ENCODE data around the gene GRAMD4. TPM values are rescaled to one million over a fixed set of nuclear protein-coding genes. Genes with fewer than 3 reads are reported as not detected.

GRAMD4 gene
- total RNA-seq, 1 experiment from 2014 or later: 19.8 TPM

DNA sequence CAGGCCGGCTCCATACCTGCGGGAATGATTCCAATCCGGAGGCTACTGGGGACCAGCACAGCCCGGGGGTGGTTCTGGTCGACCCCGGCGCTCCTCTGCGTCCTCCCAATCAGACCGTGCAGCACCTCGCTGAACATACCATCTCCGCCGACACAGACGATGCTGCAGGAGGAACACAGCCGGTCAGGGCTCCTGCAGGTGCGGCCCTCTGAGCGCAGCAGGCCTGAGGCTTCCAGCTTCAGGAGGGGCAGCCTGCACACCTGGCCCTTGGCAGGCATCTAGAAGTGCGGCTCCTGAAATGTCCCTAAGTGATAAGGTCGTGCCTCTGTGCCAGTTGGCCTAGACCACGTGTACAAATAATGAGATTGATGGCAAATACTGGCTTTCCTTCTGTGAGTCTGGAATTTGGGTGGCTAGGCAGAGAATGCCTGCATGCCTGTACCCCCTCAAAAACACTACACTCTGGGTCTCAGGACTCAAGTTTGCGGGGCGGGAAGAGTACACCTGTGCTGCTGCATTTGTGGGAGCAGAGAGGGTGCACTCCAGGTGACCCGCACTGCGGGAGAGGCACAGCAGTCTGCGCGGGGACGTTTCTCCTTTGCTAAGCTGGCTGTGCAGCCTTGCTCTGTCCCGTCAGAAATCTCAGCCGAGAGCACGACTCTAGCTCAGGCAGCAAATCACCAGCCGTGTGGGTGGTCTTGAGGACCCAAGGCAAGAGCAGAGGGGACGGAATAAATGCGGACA, 87.8 kb downstream of the GRAMD4 start:
- H3K36me3 Mint-ChIP-seq (ENCODE audit: insufficient read depth in 1 of 3, low read depth in 3 of 3): peaks cover 19 to 81% (median 75%) of the 10 kb centered on the region in 3 experiments; a peak in 6 of 7 replicates

More for the DNA sequence above, 87.8 kb downstream of the GRAMD4 start:
- Histone ChIP-seq H3K4me1 (ENCODE audit: insufficient read depth, low read length) (no peaks in the 10 kb centered on the region), H3K27me3 (ENCODE audit: insufficient read depth, low read length) (no peaks in the 10 kb centered on the region), H4K8ac (replicated peaks; ENCODE audit: insufficient read length, low read depth, low read length) (no peak overlapping the region), H3K79me2 (ENCODE audit: insufficient read depth, low read length) (no peaks in the 10 kb centered on the region), H3K27ac (ENCODE audit: insufficient read length, low read depth, low read length) (no peak overlapping the region), H3T11ph (ENCODE audit: low read length) (no peak overlapping the region), H3K23me2 (ENCODE audit: insufficient read length, low read depth, low read length, poor library complexity, severe bottlenecking) (no peaks in the 10 kb centered on the region), H2BK20ac (ENCODE audit: low read depth, low read length, poor library complexity, severe bottlenecking) (no peak overlapping the region), H3K56ac (ENCODE audit: insufficient read length, low read depth, low read length) (no peak overlapping the region), H4K20me1 (ENCODE audit: control insufficient read depth, insufficient read depth, insufficient read length) (no peaks in the 10 kb centered on the region), H3K79me1 (ENCODE audit: insufficient read depth, low read depth, low read length, poor library complexity, severe bottlenecking) (no peaks in the 10 kb centered on the region), H4K91ac (ENCODE audit: insufficient read length, low read depth, low read length) (no peak overlapping the region), H4K5ac (ENCODE audit: insufficient read length, low read depth, low read length) (no peak overlapping the region), H3K14ac (ENCODE audit: insufficient read depth, low read length) (no peak overlapping the region), H2BK120ac (ENCODE audit: low read depth, low read length, poor library complexity, severe bottlenecking) (no peak overlapping the region), H2BK5ac (ENCODE audit: insufficient read length, low read length) (no peak overlapping the region), H3K23ac (ENCODE audit: insufficient read length, low read depth, low read length) (no peak overlapping the region), H2BK15ac (ENCODE audit: low read depth, low read length) (no peak overlapping the region), H3K4me2 (ENCODE audit: insufficient read depth, insufficient read length, low read length) (no peak overlapping the region), H3K18ac (ENCODE audit: insufficient read length, low read depth, low read length) (no peak overlapping the region), H2AFZ (ENCODE audit: low read length) (no peak overlapping the region), H3K4ac (ENCODE audit: low read depth, low read length) (no peak overlapping the region), H3K9me3 (ENCODE audit: control insufficient read depth, low read depth, low read length) (no peaks in the 10 kb centered on the region), H3K9ac (ENCODE audit: extremely low read depth, insufficient read length, low read length) (no peak overlapping the region), H2BK12ac (ENCODE audit: insufficient read length, low read depth, low read length) (no peak overlapping the region), H2AK5ac (ENCODE audit: insufficient read length, low read length) (no peak overlapping the region)
- Mint-ChIP-seq H3K27me3 (ENCODE audit: low read depth) (no peaks in the 10 kb centered on the region), H3K9me3 (no peaks in the 10 kb centered on the region), H3K4me1 (peaks cover 12 to 13% of the 10 kb centered on the region in 2 experiments), H3K27ac (peak overlapping the region in 2 of 3 experiments; percentile 30 to 91; a peak in 2 of 7 replicates), H3K4me3 (no peak overlapping the region)
- TF ChIP-seq, protein P1, sequence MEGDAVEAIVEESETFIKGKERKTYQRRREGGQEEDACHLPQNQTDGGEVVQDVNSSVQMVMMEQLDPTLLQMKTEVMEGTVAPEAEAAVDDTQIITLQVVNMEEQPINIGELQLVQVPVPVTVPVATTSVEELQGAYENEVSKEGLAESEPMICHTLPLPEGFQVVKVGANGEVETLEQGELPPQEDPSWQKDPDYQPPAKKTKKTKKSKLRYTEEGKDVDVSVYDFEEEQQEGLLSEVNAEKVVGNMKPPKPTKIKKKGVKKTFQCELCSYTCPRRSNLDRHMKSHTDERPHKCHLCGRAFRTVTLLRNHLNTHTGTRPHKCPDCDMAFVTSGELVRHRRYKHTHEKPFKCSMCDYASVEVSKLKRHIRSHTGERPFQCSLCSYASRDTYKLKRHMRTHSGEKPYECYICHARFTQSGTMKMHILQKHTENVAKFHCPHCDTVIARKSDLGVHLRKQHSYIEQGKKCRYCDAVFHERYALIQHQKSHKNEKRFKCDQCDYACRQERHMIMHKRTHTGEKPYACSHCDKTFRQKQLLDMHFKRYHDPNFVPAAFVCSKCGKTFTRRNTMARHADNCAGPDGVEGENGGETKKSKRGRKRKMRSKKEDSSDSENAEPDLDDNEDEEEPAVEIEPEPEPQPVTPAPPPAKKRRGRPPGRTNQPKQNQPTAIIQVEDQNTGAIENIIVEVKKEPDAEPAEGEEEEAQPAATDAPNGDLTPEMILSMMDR (conservative IDR thresholded peaks at IDR 0.05): no peak
- WGBS (ENCODE audit: extremely low coverage, insufficient read length, low lambda C conversion rate): no CpG with 5 or more reads among the region's 32 CpGs
- no peak for DNase-seq

Measured in H9 (cell line).